WERI-Rb-1 (cell line): ENCODE data around the gene ADAMTS2.

Experiments used
- DNase-seq: peaks from one replicate; pipeline ENCODE4 v3.0.0-alpha.2; 2020
- H3K27ac ChIP-seq: fragments of 250-450 bp; sonication (Bioruptor Pico); 2 replicates; pipeline ENCODE4 v1.5.1; 2020; ENCODE audit warnings: mild to moderate bottlenecking, moderate library complexity
- H3K27me3 ChIP-seq: fragments of 250-450 bp; sonication (Bioruptor Pico); 2 replicates; pipeline ENCODE4 v1.5.1; 2021; ENCODE audit warnings: mild to moderate bottlenecking, low read depth, moderate library complexity; ENCODE audit not compliant: insufficient read depth, severe bottlenecking
- H3K36me3 ChIP-seq: fragments of 250-450 bp; sonication (Bioruptor Pico); 2 replicates; pipeline ENCODE4 v1.5.1; 2020; ENCODE audit warnings: mild to moderate bottlenecking, moderate library complexity
- H3K4me3 ChIP-seq: 2 replicates; pipeline ENCODE4 v1.5.1; 2011; ENCODE audit warnings: low read depth, mild to moderate bottlenecking, control low read depth, low read length
- H3K9me3 ChIP-seq: fragments of 250-450 bp; sonication (Bioruptor Pico); 2 replicates; pipeline ENCODE4 v1.5.1; 2021; ENCODE audit warnings: mild to moderate bottlenecking, moderate library complexity; ENCODE audit not compliant: severe bottlenecking
- CTCF ChIP-seq: IDR thresholded peaks from 2 replicates; pipeline ENCODE4 v1.5.1; 2011; ENCODE audit warnings: low read depth, mild to moderate bottlenecking, control low read depth, inconsistent platforms, low read length

Gene ADAMTS2

GRCh38 chr5:179258001-179258921, 87.0 kb downstream of the ADAMTS2 start:
- H3K9me3 ChIP-seq: no peaks in the 10 kb centered on the region
- DNase-seq: no peak
- no peak for TF ChIP-seq CTCF
- no peaks in the 10 kb centered on the region for H3K27me3 ChIP-seq
- no peak overlapping the region for H3K4me3 ChIP-seq
- H3K36me3 ChIP-seq: no peaks in the 10 kb centered on the region
- H3K27ac ChIP-seq: no peak overlapping the region

GRCh38 chr5:179257176-179257682, 88.0 kb downstream of the ADAMTS2 start:
- H3K36me3 ChIP-seq: no peaks in the 10 kb centered on the region
- no peak overlapping the region for H3K4me3 ChIP-seq
- no peak overlapping the region for H3K27ac ChIP-seq
- H3K9me3 ChIP-seq: no peaks in the 10 kb centered on the region
- no peak for TF ChIP-seq CTCF
- DNase-seq: no peak
- H3K27me3 ChIP-seq: no peaks in the 10 kb centered on the region

GRCh38 chr5:179256328-179257175, 88.7 kb downstream of the ADAMTS2 start:
- no peak overlapping the region for H3K27ac ChIP-seq
- no peak for DNase-seq
- H3K27me3 ChIP-seq: no peaks in the 10 kb centered on the region
- H3K36me3 ChIP-seq: no peaks in the 10 kb centered on the region
- H3K4me3 ChIP-seq: no peak overlapping the region
- no peak for TF ChIP-seq CTCF
- H3K9me3 ChIP-seq: no peaks in the 10 kb centered on the region

DNA sequence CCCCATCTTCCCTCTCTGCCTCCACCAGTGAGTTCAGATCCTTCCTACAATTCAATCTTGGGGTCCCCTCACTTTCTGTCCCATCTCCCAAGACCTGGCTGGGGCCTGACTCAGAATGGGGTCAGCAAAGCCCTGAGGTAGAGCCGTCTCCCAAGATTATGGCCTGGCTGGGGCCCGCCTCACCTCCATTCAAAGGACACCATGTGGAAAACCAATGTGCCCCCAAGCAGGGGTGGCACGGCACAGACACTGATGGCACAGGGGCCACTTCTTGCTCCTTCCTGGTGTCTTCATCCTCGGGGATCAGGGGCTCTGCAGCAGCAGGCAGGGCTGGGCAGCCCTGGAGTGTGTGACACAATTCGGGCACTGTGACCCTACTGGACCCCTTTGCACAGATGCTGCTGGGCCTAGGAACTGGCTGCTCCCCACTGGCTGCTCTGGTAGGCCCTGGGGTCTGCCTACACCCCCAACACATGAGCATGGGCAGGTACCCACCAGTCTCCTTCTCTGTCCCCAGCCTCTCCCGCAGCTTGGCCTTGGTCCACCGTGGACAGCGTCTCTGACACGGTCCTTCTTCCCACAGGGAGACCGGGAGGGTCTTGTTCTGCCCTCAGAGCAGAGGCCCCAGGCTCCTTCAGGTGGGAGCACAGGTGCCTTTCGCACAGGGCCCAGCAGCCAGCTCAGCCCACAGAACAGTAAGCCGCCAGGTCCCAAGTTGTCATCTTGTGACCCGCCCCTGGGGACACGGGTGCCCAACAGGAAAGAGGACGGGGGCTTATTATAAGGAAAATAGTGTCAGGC, 89.5 kb downstream of the ADAMTS2 start:
- Histone ChIP-seq H3K27ac (no peak overlapping the region), H3K9me3 (no peaks in the 10 kb centered on the region), H3K36me3 (no peaks in the 10 kb centered on the region), H3K4me3 (no peak overlapping the region), H3K27me3 (no peaks in the 10 kb centered on the region)
- no peak for TF ChIP-seq CTCF
- DNase-seq: no peak

- no peaks in the 10 kb centered on the region for H3K27me3 ChIP-seq
- no peak for TF ChIP-seq CTCF
- H3K27ac ChIP-seq: no peak overlapping the region
Observed at GRCh38 chr5:179254638-179255271, 90.5 kb downstream of the ADAMTS2 start.

More at GRCh38 chr5:179254638-179255271, 90.5 kb downstream of the ADAMTS2 start:
- no peaks in the 10 kb centered on the region for H3K9me3 ChIP-seq
- no peak overlapping the region for H3K4me3 ChIP-seq
- no peak for DNase-seq
- no peaks in the 10 kb centered on the region for H3K36me3 ChIP-seq
